Fibroblast of lung (primary cell): ENCODE data around the gene PHF10. TPM values are rescaled to one million over a fixed set of nuclear protein-coding genes. Genes with fewer than 3 reads are reported as not detected.

Experiments used
- DNase-seq, 2 donors: peaks; one replicate each; pipeline versions ENCODE4 v3.0.0 to v3.0.0-alpha.2; 2010; ENCODE audit warnings: low read depth in 2 of 2
- H2AFZ ChIP-seq: 2 replicates; pipeline ENCODE4 v1.5.1; 2012; ENCODE audit warnings: low read length, control low read depth, inconsistent platforms
- H3K27ac ChIP-seq: 2 replicates; pipeline ENCODE4 v1.5.1; 2011; ENCODE audit warnings: low read length, control low read depth; ENCODE audit not compliant: insufficient read depth
- H3K27me3 ChIP-seq: 2 replicates; pipeline ENCODE4 v1.5.1; 2011; ENCODE audit warnings: mild to moderate bottlenecking, low read length; ENCODE audit not compliant: control insufficient read depth, insufficient read depth
- H3K36me3 ChIP-seq: 2 replicates; pipeline ENCODE4 v1.5.1; 2011; ENCODE audit warnings: low read length; ENCODE audit not compliant: control insufficient read depth, insufficient read depth
- H3K4me1 ChIP-seq: 2 replicates; pipeline ENCODE4 v1.5.1; 2011; ENCODE audit warnings: low read length; ENCODE audit not compliant: control insufficient read depth, insufficient read depth; ENCODE audit errors: extremely low read depth
- H3K4me2 ChIP-seq: 2 replicates; pipeline ENCODE4 v1.5.1; 2011; ENCODE audit warnings: low read length, control low read depth; ENCODE audit not compliant: insufficient read depth; ENCODE audit errors: extremely low read depth
- H3K4me3 ChIP-seq, 4 experiments: fragments of 200-600 bp in 1 of 4; sonication (generic) in 1 of 4; replicated peaks in 1 of 4; 2 replicates each; pipeline ENCODE4 v1.5.1; 2011 to 2016; ENCODE audit warnings: low read length in 4 of 4, low read depth in 3 of 4, mild to moderate bottlenecking in 3 of 4, control low read depth in 2 of 4, inconsistent platforms in 1 of 4, mixed read lengths in 1 of 4; ENCODE audit not compliant: insufficient read depth in 1 of 4; ENCODE audit errors: control extremely low read depth in 1 of 4
- H3K79me2 ChIP-seq: 2 replicates; pipeline ENCODE4 v1.5.1; 2012; ENCODE audit warnings: mild to moderate bottlenecking, low read length, inconsistent platforms; ENCODE audit not compliant: control insufficient read depth, insufficient read depth
- H3K9ac ChIP-seq: 2 replicates; pipeline ENCODE4 v1.5.1; 2011; ENCODE audit warnings: mild to moderate bottlenecking, low read length, control low read depth; ENCODE audit not compliant: insufficient read depth
- H3K9me3 ChIP-seq: 2 replicates; pipeline ENCODE4 v1.5.1; 2012; ENCODE audit warnings: low read depth, low read length; ENCODE audit not compliant: control insufficient read depth, insufficient read depth
- H4K20me1 ChIP-seq: 2 replicates; pipeline ENCODE4 v1.5.1; 2011; ENCODE audit warnings: low read length; ENCODE audit not compliant: control insufficient read depth, insufficient read depth; ENCODE audit errors: extremely low read depth
- CTCF ChIP-seq, 2 donors: IDR thresholded peaks in 1 of 2; conservative IDR thresholded peaks in 1 of 2; 1 replicate in 1 of 2; 2 replicates in 1 of 2; pipeline ENCODE4 v1.5.1; 2011 to 2012; ENCODE audit warnings: low read length in 2 of 2, control low read depth in 1 of 2, inconsistent platforms in 1 of 2, low read depth in 1 of 2, mild to moderate bottlenecking in 1 of 2
- EZH2 ChIP-seq: IDR thresholded peaks from 2 replicates; pipeline ENCODE4 v1.5.1; 2012; ENCODE audit warnings: low read length, control low read depth, mild to moderate bottlenecking; ENCODE audit errors: missing control alignments
- polyA plus RNA-seq, 2 donors: library from polyadenylated mRNA; depleted of rRNA in 1 of 2; stranded (reverse) in 1 of 2; unstranded in 1 of 2; fragments of >200 nt; gene quantifications; 2 replicates each; pipeline ENCODE4 v1.2.1, GENCODE V29; 2011 to 2012; ENCODE audit warnings: missing spikeins in 1 of 2
- total RNA-seq: library from RNA; depleted of rRNA; stranded (reverse); fragments of >200 nt; gene quantifications from 2 replicates; pipeline ENCODE4 v1.2.1, GENCODE V29; 2014

Gene PHF10
- total and polyA plus RNA-seq, 2 donors (not counting 1 experiment from before 2014, with no cell fraction given) = 15.5 to 20.8 TPM

GRCh38 chr6:169656546-169657283, 67.6 kb downstream of the PHF10 start:
- Histone ChIP-seq H3K4me1 (no peaks in the 10 kb centered on the region), H2AFZ (no peak overlapping the region), H4K20me1 (no peaks in the 10 kb centered on the region), H3K9me3 (no peaks in the 10 kb centered on the region), H3K36me3 (no peaks in the 10 kb centered on the region), H3K4me2 (no peak overlapping the region), H3K27ac (no peak overlapping the region), H3K79me2 (no peaks in the 10 kb centered on the region), H3K27me3 (no peaks in the 10 kb centered on the region), H3K9ac (no peak overlapping the region), H3K4me3 (no peak overlapping the region)
- no peak for DNase-seq
- TF ChIP-seq CTCF (conservative IDR thresholded peaks at IDR 0.05 in 1 of 2, IDR thresholded peaks at IDR 0.05 in 1 of 2; ENCODE audit: low read depth in 1 of 2, low read length in 2 of 2) (no peak), EZH2 (no peak)

DNA sequence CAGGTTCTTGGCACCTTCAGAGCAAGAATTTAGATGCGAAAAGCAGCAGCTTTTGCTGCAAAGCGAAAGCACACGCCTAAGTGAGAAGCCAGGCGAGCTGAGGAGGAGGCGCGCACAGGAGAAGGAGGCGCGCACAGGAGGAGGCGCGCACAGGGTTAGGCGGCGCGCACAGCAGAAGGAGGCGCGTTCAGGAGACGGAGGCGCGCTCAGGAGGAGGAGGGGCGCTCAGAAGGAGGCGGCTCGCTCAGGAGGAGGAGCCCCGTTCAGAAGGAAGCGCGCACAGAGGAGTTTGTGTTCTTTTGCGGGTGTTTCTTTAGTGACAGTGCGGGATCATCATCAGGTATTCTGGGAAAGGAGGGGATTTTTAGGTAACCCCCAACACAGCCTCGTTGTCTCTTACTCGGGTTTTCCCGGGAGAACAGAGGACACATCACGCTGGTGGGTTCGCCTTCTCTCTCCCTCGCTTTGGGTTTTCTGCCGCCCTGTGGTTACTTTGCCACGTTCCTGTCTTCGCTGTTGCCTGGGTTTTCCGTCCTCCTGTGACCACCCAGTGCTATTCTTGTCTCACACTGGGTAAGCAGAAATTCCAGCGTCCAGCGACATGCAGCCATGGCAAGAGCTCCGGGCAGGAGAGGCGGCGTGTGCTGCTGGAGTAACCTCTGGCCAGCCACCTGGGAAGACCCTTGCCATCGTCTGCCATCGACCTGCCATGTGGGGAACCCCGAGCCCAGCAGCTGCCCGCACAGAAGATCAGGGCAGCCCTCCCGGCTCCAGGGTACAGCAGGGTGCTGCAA, 69.5 kb downstream of the PHF10 start:
- Histone ChIP-seq H3K9ac (peak overlapping the region; percentile 57), H3K4me3 (peak overlapping the region; percentile 46 to 77 (median 56)), H3K27ac (peak overlapping the region; percentile 52)

More for the DNA sequence above, 69.5 kb downstream of the PHF10 start:
- Histone ChIP-seq H3K36me3 (no peaks in the 10 kb centered on the region), H2AFZ (peak overlapping the region; percentile 77), H4K20me1 (no peaks in the 10 kb centered on the region), H3K79me2 (no peaks in the 10 kb centered on the region), H3K4me2 (peak overlapping the region; percentile 79), H3K27me3 (no peaks in the 10 kb centered on the region), H3K4me1 (no peaks in the 10 kb centered on the region), H3K9me3 (no peaks in the 10 kb centered on the region)
- peak; percentile 73 to 79 for DNase-seq
- TF ChIP-seq CTCF (conservative IDR thresholded peaks at IDR 0.05 in 1 of 2, IDR thresholded peaks at IDR 0.05 in 1 of 2; ENCODE audit: low read depth in 1 of 2, low read length in 2 of 2) = peak; percentile 30 to 49
- TF ChIP-seq EZH2 = no peak

Other genes starting within 250 kb of the PHF10 start
- 13.1 and 23.3 TPM in 2 replicates for gene WDR27, start 22.5 kb downstream of the PHF10 start, total RNA-seq
- gene WDR27, start 22.5 kb downstream of the PHF10 start, polyA plus RNA-seq = 5.6 and 8.8 TPM in 2 replicates
- 41.9 and 46.2 TPM in 2 replicates for gene C6orf120, start 22.4 kb downstream of the PHF10 start, total RNA-seq
- 35.5 and 41.0 TPM in 2 replicates for gene C6orf120, start 22.4 kb downstream of the PHF10 start, polyA plus RNA-seq
- gene DYNLT2, start 27.1 kb upstream of the PHF10 start, total RNA-seq = 0.83 and 1.0 TPM in 2 replicates
- 0.42 and 0.49 TPM in 2 replicates for gene DYNLT2, start 27.1 kb upstream of the PHF10 start, polyA plus RNA-seq
- gene ERMARD, start 27.1 kb upstream of the PHF10 start, total RNA-seq = 21.3 and 32.5 TPM in 2 replicates
- gene ERMARD, start 27.1 kb upstream of the PHF10 start, polyA plus RNA-seq = 19.5 and 22.0 TPM in 2 replicates